Vagina (tissue), 2 donors: ENCODE data around the gene NFIA. TPM values are rescaled to one million over a fixed set of nuclear protein-coding genes. Genes with fewer than 3 reads are reported as not detected.

Source experiments
- DNase-seq, 2 donors: peaks; one replicate each; pipeline ENCODE4 v3.0.0-alpha.2; 2017; ENCODE audit errors: extremely low spot score in 2 of 2
- H3K27ac ChIP-seq: fragments of 200-600 bp; sonication (generic); one replicate; pipeline ENCODE4 v1.5.1; 2019
- H3K27me3 ChIP-seq: fragments of 200-600 bp; sonication (generic); one replicate; pipeline ENCODE4 v1.5.1; 2019
- H3K36me3 ChIP-seq, 2 donors: fragments of 200-600 bp; sonication (generic); one replicate each; pipeline ENCODE4 v1.5.1; 2017 to 2019
- H3K4me1 ChIP-seq: fragments of 200-600 bp; sonication (generic); one replicate; pipeline ENCODE4 v1.5.1; 2019
- H3K4me3 ChIP-seq, 2 donors: fragments of 200-600 bp; sonication (generic); 1 replicate in 1 of 2; 2 replicates in 1 of 2; pipeline ENCODE4 v1.5.1; 2016 to 2019
- H3K9me3 ChIP-seq: fragments of 200-600 bp; sonication (generic); one replicate; pipeline ENCODE4 v1.5.1; 2019
- CTCF ChIP-seq, 3 experiments: fragments of 450-650 bp in 2 of 3; fragments of 200-600 bp in 1 of 3; sonication (generic) in 1 of 3; IDR thresholded peaks; one replicate each; pipeline ENCODE4 v1.5.1; 2017 to 2019; ENCODE audit warnings: antibody characterized with exemption in 3 of 3, mild to moderate bottlenecking in 2 of 3, moderate library complexity in 2 of 3
- POLR2A ChIP-seq, 2 donors: fragments of 450-650 bp; IDR thresholded peaks; one replicate each; pipeline ENCODE4 v1.6.1; 2017; ENCODE audit warnings: antibody characterized with exemption in 2 of 2, mild to moderate bottlenecking in 2 of 2, moderate library complexity in 2 of 2
- POLR2AphosphoS5 ChIP-seq, 2 donors: sonication (generic); formaldehyde crosslinking; IDR thresholded peaks; one replicate each; pipeline ENCODE4 v1.9.0; 2017; ENCODE audit warnings: antibody characterized with exemption in 2 of 2, mild to moderate bottlenecking in 2 of 2, low read depth in 1 of 2; ENCODE audit not compliant: insufficient read depth in 1 of 2
- intact Hi-C: fragments of 100-400 bp; cut with DNase I; formaldehyde crosslinking; loops from one replicate; pipeline ENCODE4 v1.15.1; 2023
- total RNA-seq: library from RNA; depleted of rRNA; stranded (reverse); fragments of >200 nt; gene quantifications from one replicate; pipeline ENCODE4 v1.2.3, GENCODE V29; 2016

NFIA gene
- total RNA-seq, 1 donor from 2014 or later, result 59.2 TPM

- no peak for DNase-seq
- no peak overlapping the region for H3K4me3 ChIP-seq
- TF ChIP-seq CTCF (IDR thresholded peaks at IDR 0.05) (no peak), POLR2A (IDR thresholded peaks at IDR 0.05) (no peak), POLR2AphosphoS5 (IDR thresholded peaks at IDR 0.05; ENCODE audit: insufficient read depth in 1 of 2, low read depth in 1 of 2) (no peak)
- no peaks in the 10 kb centered on the region for H3K9me3 ChIP-seq
- intact Hi-C loops, result no loop called here
- no peaks in the 10 kb centered on the region for H3K36me3 ChIP-seq
- peaks cover 36% of the 10 kb centered on the region for H3K4me1 ChIP-seq
- H3K27me3 ChIP-seq, result no peaks in the 10 kb centered on the region
- H3K27ac ChIP-seq, result no peak overlapping the region
Measured at GRCh38 chr1:61130338-61131000, 48.1 kb downstream of the NFIA start.

GRCh38 chr1:61131248-61131647 is 48.9 kb downstream of the NFIA start:
- no peak overlapping the region for H3K4me3 ChIP-seq
- peaks cover 31% of the 10 kb centered on the region for H3K4me1 ChIP-seq
- no peak for TF ChIP-seq POLR2A (IDR thresholded peaks at IDR 0.05)
- no peak for TF ChIP-seq CTCF (IDR thresholded peaks at IDR 0.05)
- no peak for TF ChIP-seq POLR2AphosphoS5 (IDR thresholded peaks at IDR 0.05; ENCODE audit: insufficient read depth in 1 of 2, low read depth in 1 of 2)
- H3K27ac ChIP-seq, result no peak overlapping the region
- DNase-seq, result no peak
- intact Hi-C loops, result no loop called here
- H3K9me3 ChIP-seq, result no peaks in the 10 kb centered on the region
- H3K27me3 ChIP-seq, result no peaks in the 10 kb centered on the region
- H3K36me3 ChIP-seq, result no peaks in the 10 kb centered on the region

GRCh38 chr1:61131716-61132115 is 49.4 kb downstream of the NFIA start:
- H3K4me1 ChIP-seq, result peaks cover 31% of the 10 kb centered on the region
- no peaks in the 10 kb centered on the region for H3K27me3 ChIP-seq
- peak overlapping the region; percentile 51 for H3K27ac ChIP-seq
- intact Hi-C loops, result no loop called here
- H3K9me3 ChIP-seq, result no peaks in the 10 kb centered on the region
- H3K36me3 ChIP-seq, result no peaks in the 10 kb centered on the region
- no peak overlapping the region for H3K4me3 ChIP-seq
- TF ChIP-seq POLR2AphosphoS5 (IDR thresholded peaks at IDR 0.05; ENCODE audit: insufficient read depth in 1 of 2, low read depth in 1 of 2) (no peak), POLR2A (IDR thresholded peaks at IDR 0.05) (no peak), CTCF (IDR thresholded peaks at IDR 0.05) (no peak)
- no peak for DNase-seq

GRCh38 chr1:61132176-61132638 is 49.8 kb downstream of the NFIA start:
- no peaks in the 10 kb centered on the region for H3K36me3 ChIP-seq
- no peaks in the 10 kb centered on the region for H3K9me3 ChIP-seq
- H3K27ac ChIP-seq, result peak overlapping the region; percentile 51
- H3K27me3 ChIP-seq, result no peaks in the 10 kb centered on the region
- no peak for DNase-seq
- H3K4me1 ChIP-seq, result peaks cover 31% of the 10 kb centered on the region
- intact Hi-C loops, result no loop called here
- peak overlapping the region in 1 of 2 donors; percentile 23 for H3K4me3 ChIP-seq
- no peak for TF ChIP-seq POLR2AphosphoS5 (IDR thresholded peaks at IDR 0.05; ENCODE audit: insufficient read depth in 1 of 2, low read depth in 1 of 2)
- no peak for TF ChIP-seq POLR2A (IDR thresholded peaks at IDR 0.05)
- TF ChIP-seq CTCF (IDR thresholded peaks at IDR 0.05), result no peak

- peak in 1 of 2 donors; percentile 11 for TF ChIP-seq POLR2AphosphoS5 (IDR thresholded peaks at IDR 0.05; ENCODE audit: insufficient read depth in 1 of 2, low read depth in 1 of 2)
- TF ChIP-seq CTCF (IDR thresholded peaks at IDR 0.05), result no peak
- intact Hi-C loops, result no loop called here
- Histone ChIP-seq H3K4me3 (peak overlapping the region in 1 of 2 donors; percentile 23), H3K4me1 (peaks cover 31% of the 10 kb centered on the region), H3K9me3 (no peaks in the 10 kb centered on the region), H3K27ac (peak overlapping the region; percentile 51), H3K27me3 (no peaks in the 10 kb centered on the region), H3K36me3 (no peaks in the 10 kb centered on the region)
- no peak for DNase-seq
Measured at GRCh38 chr1:61132645-61133334, 50.4 kb downstream of the NFIA start.
